ENCODE data around the gene LDB2. TPM values are rescaled to one million over a fixed set of nuclear protein-coding genes. Genes with fewer than 3 reads are reported as not detected.

Gene LDB2
- total and polyA plus RNA-seq, 2 of the 8 experiments (the other 6 are each of a cell fraction or from before 2014, with no cell fraction given), result 57.0 to 140 TPM

GRCh38 chr4:16765546-16765945, 132.9 kb downstream of the LDB2 start:
- no peak overlapping the region for H3K18ac ChIP-seq (ENCODE audit: extremely low read depth, low read length)
- no peak overlapping the region for H2BK5ac ChIP-seq (ENCODE audit: low read depth, low read length)
- H3K56ac ChIP-seq (replicated peaks; ENCODE audit: insufficient read length, low read depth, low read length), result no peak overlapping the region
- no peak overlapping the region for H4K91ac ChIP-seq (replicated peaks; ENCODE audit: insufficient read length, low read length)
- no peaks in the 10 kb centered on the region; the same call in 1 of the 2 replicates for H3K23me2 ChIP-seq (ENCODE audit: low read depth, low read length)
- no peaks in the 10 kb centered on the region for H4K20me1 ChIP-seq (replicated peaks in 1 of 2; ENCODE audit: control insufficient read depth in 1 of 2, insufficient read depth in 2 of 2, low read length in 2 of 2)
- no peak overlapping the region for H2BK120ac ChIP-seq (replicated peaks; ENCODE audit: low read depth, low read length)
- H2BK15ac ChIP-seq (ENCODE audit: low read length), result no peak overlapping the region
- no peak for FAIRE-seq
- no peak overlapping the region for H2AK5ac ChIP-seq (ENCODE audit: low read depth, low read length)
- no peak overlapping the region for H3K23ac ChIP-seq (ENCODE audit: insufficient read length)
- no peak overlapping the region for H3K4me2 ChIP-seq (ENCODE audit: insufficient read depth in 1 of 2, low read depth in 2 of 2, low read length in 2 of 2)
- no peaks in the 10 kb centered on the region for H3K79me1 ChIP-seq (ENCODE audit: low read depth, low read length)
- no peak overlapping the region for H2BK20ac ChIP-seq (ENCODE audit: low read length)
- H3K14ac ChIP-seq (ENCODE audit: insufficient read length), result no peak overlapping the region
- no peaks in the 10 kb centered on the region for H3K27me3 ChIP-seq (replicated peaks in 1 of 4; ENCODE audit: control insufficient read depth in 3 of 4, extremely low read depth in 1 of 4, insufficient read depth in 3 of 4, low read length in 3 of 4)
- no peak overlapping the region for H3K4me3 ChIP-seq (ENCODE audit: extremely low read depth in 1 of 4, insufficient read depth in 2 of 4, low read depth in 3 of 4, low read length in 4 of 4)
- H3K27ac ChIP-seq (ENCODE audit: low read depth, low read length), result no peak overlapping the region
- WGBS, 2 experiments (ENCODE audit: extremely low coverage in 1 of 2, insufficient coverage in 1 of 2, insufficient read length in 1 of 2, insufficient replicate concordance in 2 of 2, low coverage in 1 of 2, low lambda C conversion rate in 2 of 2, missing lambda C conversion rate in 1 of 2), result 92% methylated on average over 5 of the region's 5 CpGs; no CpG with 5 or more reads in 1 of the 2 experiments
- ChIA-PET CTCF (ENCODE audit: partially characterized antibody) (interaction anchor here (1.0 to 2.7 kb wide), 15 partner anchors 10 to 559 kb away, joined by 3 to 17 read pairs (median 5); no protein-coding TSS in a partner anchor), POLR2A (ENCODE audit: partially characterized antibody) (no interaction called here)
- no peak for DNase-seq (ENCODE audit: low read depth in 1 of 2, low spot score in 2 of 2)
- H3K4me1 ChIP-seq (replicated peaks in 1 of 4; ENCODE audit: control insufficient read depth in 3 of 4, insufficient read depth in 4 of 4, low read length in 3 of 4), result peaks cover 0 to 3% (median 1%) of the 10 kb centered on the region in 4 experiments; a peak in 2 of 7 replicates
- H3K36me3 ChIP-seq (ENCODE audit: control insufficient read depth in 2 of 4, insufficient read depth in 4 of 4, low read length in 3 of 4), result no peaks in the 10 kb centered on the region
- H3K9me3 ChIP-seq (ENCODE audit: insufficient read depth in 2 of 2, low read depth in 1 of 2, low read length in 1 of 2), result no peaks in the 10 kb centered on the region
- no peaks in the 10 kb centered on the region; a peak in 1 of 4 replicates for H3K79me2 ChIP-seq (ENCODE audit: control insufficient read depth in 1 of 2, insufficient read depth in 2 of 2, low read length in 2 of 2)
- no peak overlapping the region for H3K4ac ChIP-seq (replicated peaks; ENCODE audit: insufficient read length, low read depth, low read length)
- H3K9ac ChIP-seq (replicated peaks in 1 of 4; ENCODE audit: extremely low read depth in 1 of 4, low read depth in 3 of 4, low read length in 3 of 4), result no peak overlapping the region
- no peak overlapping the region for H2AFZ ChIP-seq (ENCODE audit: low read length)
- H4K5ac ChIP-seq (ENCODE audit: insufficient read length, low read depth, low read length), result no peak overlapping the region
- no peak overlapping the region for H4K8ac ChIP-seq (ENCODE audit: extremely low read depth, insufficient read depth, low read length)
- H2BK12ac ChIP-seq (ENCODE audit: low read depth, low read length), result no peak overlapping the region
- no peak for TF ChIP-seq HDAC2 (IDR thresholded peaks at IDR 0.05; ENCODE audit: borderline replicate concordance in 1 of 2, low read depth in 2 of 2, low read length in 2 of 2)
- TF ChIP-seq BACH1 (IDR thresholded peaks at IDR 0.05; ENCODE audit: low read length), result no peak
- no peak for TF ChIP-seq TAF7 (optimal IDR thresholded peaks at IDR 0.05; ENCODE audit: borderline replicate concordance, low read depth, low read length)
- TF ChIP-seq RFX5 (IDR thresholded peaks at IDR 0.05; ENCODE audit: borderline replicate concordance, low read depth, low read length), result no peak
- no peak for TF ChIP-seq GABPA (IDR thresholded peaks at IDR 0.05; ENCODE audit: borderline replicate concordance, insufficient read depth, low read length)
- no peak for TF ChIP-seq YY1 (IDR thresholded peaks at IDR 0.05; ENCODE audit: low read depth, low read length)
- TF ChIP-seq CBX5 (IDR thresholded peaks at IDR 0.05; ENCODE audit: low read depth, low read length), result no peak
- TF ChIP-seq KDM1A (IDR thresholded peaks at IDR 0.05; ENCODE audit: borderline replicate concordance, low read length), result no peak
- no peak for TF ChIP-seq FOSL1 (IDR thresholded peaks at IDR 0.05; ENCODE audit: insufficient read depth, low read depth, low read length)
- TF ChIP-seq PHF8 (conservative IDR thresholded peaks at IDR 0.05; ENCODE audit: low read depth, low read length), result no peak
- no peak for TF ChIP-seq MAFK (IDR thresholded peaks at IDR 0.05; ENCODE audit: low read depth, low read length)
- TF ChIP-seq JUN (IDR thresholded peaks at IDR 0.05; ENCODE audit: low read depth, low read length), result no peak
- TF ChIP-seq SP1 (IDR thresholded peaks at IDR 0.05; ENCODE audit: low read depth, low read length), result no peak
- TF ChIP-seq RNF2 (IDR thresholded peaks at IDR 0.05; ENCODE audit: borderline replicate concordance, low read depth, low read length, missing control alignments, poor library complexity, severe bottlenecking), result no peak
- TF ChIP-seq POLR2A (IDR thresholded peaks at IDR 0.05; ENCODE audit: control extremely low read depth in 1 of 2, low read depth in 2 of 2, low read length in 2 of 2), result no peak

Measured in H1 (cell line).